BLaER1 treated with 17β-estradiol and CSF1 and Interleukin-3, amounts not matched to agents 10 nM and 100 nM (cell line): ENCODE results near the gene UBD.

ENCODE experiments used
- H3K27ac ChIP-seq, 11 experiments: shearing (Covaris generic); formaldehyde crosslinking; 2 replicates each; pipeline ENCODE4 v1.8.1; 2022
- H3K27me3 ChIP-seq, 11 experiments: shearing (Covaris generic); formaldehyde crosslinking; 2 replicates each; pipeline ENCODE4 v1.8.1; 2022
- H3K36me3 ChIP-seq, 11 experiments: shearing (Covaris generic); formaldehyde crosslinking; 2 replicates each; pipeline ENCODE4 v1.8.1; 2022
- H3K4me1 ChIP-seq, 10 experiments: shearing (Covaris generic); formaldehyde crosslinking; 2 replicates each; pipeline ENCODE4 v1.8.1; 2022
- H3K4me2 ChIP-seq, 11 experiments: shearing (Covaris generic); formaldehyde crosslinking; 2 replicates each; pipeline ENCODE4 v1.8.1; 2022
- H3K4me3 ChIP-seq, 10 experiments: shearing (Covaris generic); formaldehyde crosslinking; 2 replicates each; pipeline ENCODE4 v1.8.1; 2022
- H3K9ac ChIP-seq, 11 experiments: shearing (Covaris generic); formaldehyde crosslinking; 2 replicates each; pipeline ENCODE4 v1.8.1; 2022
- H3K9me3 ChIP-seq, 11 experiments: shearing (Covaris generic); formaldehyde crosslinking; replicated peaks in 1 of 11; 2 replicates each; pipeline ENCODE4 v1.8.1; 2022
- H4K20me1 ChIP-seq, 11 experiments: shearing (Covaris generic); formaldehyde crosslinking; 2 replicates each; pipeline ENCODE4 v1.8.1; 2022
- Cebpa-rat ChIP-seq, 11 experiments: shearing (Covaris generic); IDR thresholded peaks; 2 replicates each; pipeline ENCODE4 v1.8.1; 2022

The UBD gene

DNA sequence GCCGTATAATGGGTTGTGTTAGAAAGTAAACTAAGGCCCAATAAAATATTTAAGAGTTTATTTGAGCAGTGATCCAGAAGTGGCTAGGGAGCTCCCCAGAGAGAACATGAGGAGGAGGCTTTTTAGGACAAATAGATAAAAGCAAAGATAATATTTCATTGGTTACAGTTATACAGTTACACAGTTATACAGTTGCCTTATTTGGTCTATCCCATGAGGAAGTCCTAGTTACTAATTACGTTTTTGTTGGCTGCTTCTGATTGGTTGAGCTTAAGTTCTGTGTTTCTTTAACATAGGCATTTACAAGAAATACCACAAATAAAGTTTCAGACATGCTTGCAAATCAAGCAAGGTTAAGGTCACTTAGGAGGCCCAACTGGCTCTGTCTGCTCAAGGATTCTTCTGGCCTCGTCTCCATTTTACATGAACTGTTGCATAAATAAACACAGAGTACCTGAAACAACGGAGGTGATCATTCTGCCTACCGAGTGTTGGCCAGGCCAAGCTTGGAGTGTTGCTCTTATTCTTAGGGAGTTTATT lies 7.0 kb downstream of the UBD start:
- Histone ChIP-seq H3K4me1 (no peaks in the 10 kb centered on the region), H3K9me3 (peaks cover 14 to 23% (median 18%) of the 10 kb centered on the region in 11 experiments), H3K4me3 (no peak overlapping the region), H3K36me3 (no peaks in the 10 kb centered on the region), H3K27me3 (no peaks in the 10 kb centered on the region), H3K4me2 (no peak overlapping the region), H3K27ac (no peak overlapping the region), H4K20me1 (no peaks in the 10 kb centered on the region; a peak in 1 of 22 replicates), H3K9ac (no peak overlapping the region)
- no peak for TF ChIP-seq Cebpa-rat (IDR thresholded peaks at IDR 0.05)

DNA sequence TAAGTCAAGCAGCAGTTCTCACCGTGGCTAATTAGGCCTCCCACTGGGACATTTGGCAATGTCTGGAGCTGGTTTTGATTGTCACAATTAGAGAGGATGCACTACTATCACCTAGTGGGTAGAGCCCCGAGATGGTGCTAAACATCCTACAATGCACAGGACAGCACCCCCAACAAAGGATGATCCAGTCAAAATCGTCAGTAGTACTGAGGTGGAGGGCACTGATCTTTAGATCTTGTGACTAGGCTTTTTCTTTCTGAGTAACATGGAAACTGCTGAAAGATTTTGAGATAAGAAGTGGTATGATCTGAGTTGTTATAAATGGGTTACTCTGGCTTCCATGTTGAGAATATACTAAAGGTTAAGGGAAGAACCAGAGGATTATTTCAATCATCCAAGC lies 12.0 kb downstream of the UBD start:
- no peak overlapping the region for H3K4me2 ChIP-seq
- no peaks in the 10 kb centered on the region for H3K27me3 ChIP-seq
- no peaks in the 10 kb centered on the region for H3K4me1 ChIP-seq
- no peak overlapping the region for H3K9ac ChIP-seq
- H3K4me3 ChIP-seq, result no peak overlapping the region
- no peak for TF ChIP-seq Cebpa-rat (IDR thresholded peaks at IDR 0.05)
- H4K20me1 ChIP-seq, result no peaks in the 10 kb centered on the region
- H3K27ac ChIP-seq, result no peak overlapping the region
- H3K9me3 ChIP-seq, result no peaks in the 10 kb centered on the region
- H3K36me3 ChIP-seq, result no peaks in the 10 kb centered on the region

GRCh38 chr6:29537714-29538403 lies 21.7 kb downstream of the UBD start:
- Histone ChIP-seq H3K4me2 (no peak overlapping the region), H3K9me3 (no peaks in the 10 kb centered on the region), H4K20me1 (no peaks in the 10 kb centered on the region), H3K27ac (no peak overlapping the region), H3K27me3 (no peaks in the 10 kb centered on the region), H3K9ac (no peak overlapping the region), H3K4me1 (no peaks in the 10 kb centered on the region), H3K36me3 (no peaks in the 10 kb centered on the region), H3K4me3 (no peak overlapping the region)
- TF ChIP-seq Cebpa-rat (IDR thresholded peaks at IDR 0.05), result no peak

GRCh38 chr6:29532320-29532951 lies 27.1 kb downstream of the UBD start:
- H3K36me3 ChIP-seq, result no peaks in the 10 kb centered on the region
- H3K9ac ChIP-seq, result no peak overlapping the region
- H3K4me1 ChIP-seq, result no peaks in the 10 kb centered on the region
- no peak overlapping the region for H3K4me3 ChIP-seq
- no peaks in the 10 kb centered on the region for H3K27me3 ChIP-seq
- no peaks in the 10 kb centered on the region for H3K9me3 ChIP-seq
- H4K20me1 ChIP-seq, result no peaks in the 10 kb centered on the region
- TF ChIP-seq Cebpa-rat (IDR thresholded peaks at IDR 0.05), result no peak
- no peak overlapping the region for H3K4me2 ChIP-seq
- H3K27ac ChIP-seq, result no peak overlapping the region

GRCh38 chr6:29531668-29532067 lies 27.9 kb downstream of the UBD start:
- H3K4me3 ChIP-seq, result no peak overlapping the region
- no peak for TF ChIP-seq Cebpa-rat (IDR thresholded peaks at IDR 0.05)
- no peaks in the 10 kb centered on the region for H3K27me3 ChIP-seq
- no peaks in the 10 kb centered on the region for H3K36me3 ChIP-seq
- H3K4me1 ChIP-seq, result no peaks in the 10 kb centered on the region
- no peak overlapping the region for H3K4me2 ChIP-seq
- no peaks in the 10 kb centered on the region for H4K20me1 ChIP-seq
- no peak overlapping the region for H3K27ac ChIP-seq
- no peak overlapping the region for H3K9ac ChIP-seq
- H3K9me3 ChIP-seq, result no peaks in the 10 kb centered on the region

DNA sequence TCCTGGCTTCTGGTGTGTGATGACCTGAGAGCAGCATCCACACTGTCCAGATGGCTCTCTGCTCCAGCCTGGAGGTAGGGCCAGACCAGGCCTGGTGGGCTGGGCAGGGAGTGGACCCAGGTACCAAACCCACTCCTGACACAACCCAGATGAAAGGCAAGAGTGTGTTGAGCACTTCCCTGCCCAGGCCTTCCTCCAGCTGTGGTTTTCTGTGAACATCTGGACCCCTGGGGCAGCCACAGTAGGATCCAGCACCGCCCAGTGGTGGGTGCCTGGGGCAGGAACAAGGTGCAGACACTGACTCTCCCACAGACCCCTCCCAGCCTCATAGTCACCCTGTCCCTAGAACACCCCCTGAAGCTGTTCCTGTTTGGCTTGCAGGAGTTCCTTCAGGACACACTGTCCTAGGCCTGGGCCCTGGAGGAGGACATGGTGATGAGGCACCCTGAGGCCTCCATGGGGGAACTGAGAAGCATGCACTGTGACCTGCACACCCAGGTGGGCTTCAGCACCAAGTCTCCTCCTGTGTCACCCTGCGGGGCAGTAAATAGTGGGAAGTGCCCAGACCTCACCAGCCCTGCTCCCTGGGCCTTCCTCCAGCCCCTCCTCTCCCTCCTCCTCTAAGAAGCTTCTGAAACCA lies 28.7 kb downstream of the UBD start:
- Histone ChIP-seq H3K36me3 (no peaks in the 10 kb centered on the region), H3K27ac (no peak overlapping the region), H3K4me1 (no peaks in the 10 kb centered on the region), H3K4me2 (no peak overlapping the region), H3K27me3 (no peaks in the 10 kb centered on the region), H4K20me1 (no peaks in the 10 kb centered on the region), H3K9me3 (no peaks in the 10 kb centered on the region), H3K4me3 (no peak overlapping the region), H3K9ac (no peak overlapping the region)
- TF ChIP-seq Cebpa-rat (IDR thresholded peaks at IDR 0.05), result no peak

GRCh38 chr6:29529956-29530355 lies 29.6 kb downstream of the UBD start:
- Histone ChIP-seq H4K20me1 (no peaks in the 10 kb centered on the region), H3K4me2 (no peak overlapping the region), H3K36me3 (no peaks in the 10 kb centered on the region), H3K9me3 (no peaks in the 10 kb centered on the region), H3K9ac (no peak overlapping the region), H3K4me1 (no peaks in the 10 kb centered on the region), H3K27ac (no peak overlapping the region), H3K27me3 (no peaks in the 10 kb centered on the region), H3K4me3 (no peak overlapping the region)
- TF ChIP-seq Cebpa-rat (IDR thresholded peaks at IDR 0.05), result no peak

- Histone ChIP-seq H4K20me1 (no peaks in the 10 kb centered on the region), H3K27me3 (no peaks in the 10 kb centered on the region), H3K27ac (no peak overlapping the region), H3K9me3 (no peaks in the 10 kb centered on the region; a peak in 1 of 22 replicates), H3K36me3 (no peaks in the 10 kb centered on the region), H3K4me2 (no peak overlapping the region), H3K4me3 (no peak overlapping the region), H3K4me1 (no peaks in the 10 kb centered on the region), H3K9ac (no peak overlapping the region)
- no peak for TF ChIP-seq Cebpa-rat (IDR thresholded peaks at IDR 0.05)
These were observed 30.5 kb downstream of the UBD start for GRCh38 chr6:29528988-29529560.

- Histone ChIP-seq H4K20me1 (no peaks in the 10 kb centered on the region), H3K9me3 (peaks cover 2 to 3% (median 3%) of the 10 kb centered on the region in 11 experiments; a peak in 21 of 22 replicates), H3K9ac (no peak overlapping the region), H3K27me3 (no peaks in the 10 kb centered on the region), H3K36me3 (no peaks in the 10 kb centered on the region), H3K27ac (no peak overlapping the region), H3K4me1 (no peaks in the 10 kb centered on the region), H3K4me2 (no peak overlapping the region), H3K4me3 (no peak overlapping the region)
- no peak for TF ChIP-seq Cebpa-rat (IDR thresholded peaks at IDR 0.05)
These were observed 31.1 kb downstream of the UBD start for GRCh38 chr6:29528300-29528931.
